Skeletal muscle tissue (tissue), 4 donors: ENCODE measurements around the gene C16orf95. TPM values are rescaled to one million over a fixed set of nuclear protein-coding genes. Genes with fewer than 3 reads are reported as not detected.

Source experiments
- H3K27ac ChIP-seq: one replicate; pipeline ENCODE4 v1.7.0; 2013; ENCODE audit warnings: mild to moderate bottlenecking, low read depth, low read length, inconsistent platforms
- H3K27me3 ChIP-seq, 3 donors: one replicate each; pipeline ENCODE4 v1.7.0; 2013; ENCODE audit warnings: low read length in 3 of 3; ENCODE audit not compliant: control insufficient read depth in 3 of 3, insufficient read depth in 3 of 3
- H3K36me3 ChIP-seq, 3 donors: one replicate each; pipeline ENCODE4 v1.7.0; 2013; ENCODE audit warnings: low read length in 3 of 3; ENCODE audit not compliant: control insufficient read depth in 3 of 3, insufficient read depth in 3 of 3
- H3K4me1 ChIP-seq, 3 donors: one replicate each; pipeline ENCODE4 v1.7.0; 2013; ENCODE audit warnings: low read length in 3 of 3, mild to moderate bottlenecking in 3 of 3; ENCODE audit not compliant: control insufficient read depth in 3 of 3, insufficient read depth in 3 of 3
- H3K4me3 ChIP-seq, 3 donors: one replicate each; pipeline ENCODE4 v1.7.0; 2013; ENCODE audit warnings: low read length in 3 of 3
- H3K9ac ChIP-seq, 3 donors: one replicate each; pipeline ENCODE4 v1.7.0; 2013; ENCODE audit warnings: low read length in 3 of 3, mild to moderate bottlenecking in 3 of 3, moderate library complexity in 2 of 3, low read depth in 1 of 3
- H3K9me3 ChIP-seq, 3 donors: one replicate each; pipeline ENCODE4 v1.7.0; 2013; ENCODE audit warnings: low read length in 3 of 3; ENCODE audit not compliant: control insufficient read depth in 3 of 3
- total RNA-seq: library from RNA; depleted of rRNA; stranded (reverse); fragments of >200 nt; gene quantifications from one replicate; pipeline ENCODE4 v1.2.3, GENCODE V29; 2014
- donor health status: Osteomylitis.

Gene C16orf95
- total RNA-seq, 1 donor from 2014 or later = 2.6 TPM

DNA sequence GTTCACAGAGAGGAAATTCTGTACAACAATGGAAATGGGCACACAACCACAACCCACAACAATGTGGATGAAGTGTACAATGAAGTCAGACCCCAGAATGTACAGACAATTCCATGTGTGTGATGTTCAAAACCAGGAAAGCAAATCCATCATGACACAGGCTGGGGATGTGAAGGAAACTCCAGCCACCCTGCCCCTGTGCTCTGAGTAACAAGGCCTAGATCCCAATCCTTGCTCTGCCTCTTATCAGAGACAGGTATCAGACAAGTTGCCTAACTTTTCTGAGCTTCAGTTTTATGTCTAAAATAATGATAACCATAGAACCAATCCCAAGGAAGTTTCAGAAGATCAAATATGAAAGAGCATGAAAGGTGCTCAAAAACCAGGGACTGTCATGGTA lies 1.8 kb upstream of the C16orf95 start:
- H3K36me3 ChIP-seq = peaks cover 0 to 10% (median 0%) of the 10 kb centered on the region in 3 donors

DNA sequence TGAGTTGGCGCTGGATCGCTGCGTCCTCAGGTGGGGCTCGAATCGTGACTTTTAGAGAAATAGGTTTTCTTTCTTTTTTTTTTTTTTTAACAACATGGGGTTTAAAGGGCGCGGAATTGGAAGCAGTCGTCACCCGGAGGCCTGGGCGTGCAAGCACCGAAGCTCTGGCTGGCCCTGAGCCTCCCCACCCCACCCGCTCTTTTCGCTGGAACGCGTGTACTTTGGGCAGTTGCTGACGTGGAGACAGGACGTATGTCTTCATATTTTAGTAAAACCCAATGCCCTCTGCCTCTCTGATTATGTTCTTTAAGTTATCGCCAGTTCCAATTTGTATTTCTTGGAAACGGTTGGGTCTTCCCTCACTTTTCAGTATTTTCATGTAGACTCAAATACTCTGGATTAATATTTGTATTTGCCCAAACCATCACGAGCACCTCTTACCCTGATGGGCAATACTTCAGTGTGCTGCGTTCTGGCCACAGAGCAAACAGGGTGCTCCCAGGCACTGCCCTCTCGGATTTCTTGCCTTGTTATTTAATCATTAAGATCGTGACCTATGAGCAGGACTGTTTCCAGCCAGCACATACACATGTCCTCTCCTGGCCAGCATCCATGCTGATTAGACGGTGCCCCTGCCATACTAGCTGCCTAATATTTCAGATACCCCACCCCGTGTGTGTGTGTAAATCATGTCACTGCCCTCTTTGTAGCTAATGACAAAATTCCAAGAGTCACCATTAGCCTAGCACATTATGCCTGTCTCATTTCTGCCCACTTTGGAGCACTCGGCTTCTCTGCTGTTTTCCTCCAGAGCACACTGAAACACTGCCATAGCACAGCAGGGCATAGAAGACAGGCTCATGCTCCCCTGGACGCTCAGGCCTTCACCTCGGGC lies 805 bp upstream of the C16orf95 start:
- H3K4me1 ChIP-seq = peaks cover 16 to 38% (median 18%) of the 10 kb centered on the region in 3 donors
- H3K27me3 ChIP-seq = no peaks in the 10 kb centered on the region
- H3K9me3 ChIP-seq = no peaks in the 10 kb centered on the region
- peaks cover 0 to 8% (median 0%) of the 10 kb centered on the region in 3 donors for H3K36me3 ChIP-seq
- H3K27ac ChIP-seq = peak overlapping the region; percentile 87
- peak overlapping the region; percentile 97 to 99 (median 99) for H3K9ac ChIP-seq
- peak overlapping the region; percentile 88 to 95 (median 91) for H3K4me3 ChIP-seq

More for the DNA sequence above, 1.8 kb upstream of the C16orf95 start:
- H3K27me3 ChIP-seq = no peaks in the 10 kb centered on the region
- H3K27ac ChIP-seq = no peak overlapping the region
- peaks cover 16 to 42% (median 18%) of the 10 kb centered on the region in 3 donors for H3K4me1 ChIP-seq
- no peaks in the 10 kb centered on the region for H3K9me3 ChIP-seq
- peak overlapping the region in 1 of 3 donors; percentile 10 for H3K9ac ChIP-seq
- no peak overlapping the region for H3K4me3 ChIP-seq

DNA sequence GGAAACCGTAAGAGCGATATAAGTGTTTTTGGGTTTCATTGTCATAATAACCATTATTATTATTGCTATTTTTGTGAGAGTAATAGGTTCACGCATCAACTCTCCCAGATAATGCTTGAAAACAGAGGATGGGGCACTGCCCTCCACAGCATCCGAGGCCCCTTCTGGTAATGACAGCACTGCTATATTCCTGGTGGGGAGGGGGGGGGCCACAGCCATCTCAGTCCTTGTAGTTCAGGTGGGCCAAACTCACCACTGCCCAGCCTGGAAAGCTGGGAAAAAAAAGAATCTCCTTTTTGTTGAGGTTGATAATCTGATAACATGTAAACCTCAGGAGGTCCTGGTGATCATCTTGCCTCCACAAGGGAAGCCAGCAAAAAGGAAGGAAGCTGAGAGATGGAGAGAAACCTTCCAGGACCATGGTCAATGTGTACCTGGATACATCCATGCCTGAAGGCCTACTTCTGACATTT lies 706 bp downstream of the C16orf95 start:
- Histone ChIP-seq H3K27me3 (no peaks in the 10 kb centered on the region), H3K9ac (peak overlapping the region; percentile 97 to 99 (median 99)), H3K9me3 (no peaks in the 10 kb centered on the region), H3K4me3 (peak overlapping the region; percentile 88 to 95 (median 91)), H3K27ac (peak overlapping the region; percentile 87), H3K36me3 (peaks cover 0 to 6% (median 0%) of the 10 kb centered on the region in 3 donors), H3K4me1 (peaks cover 16 to 38% (median 18%) of the 10 kb centered on the region in 3 donors)

GRCh38 chr16:87314990-87315420 lies 2.2 kb downstream of the C16orf95 start:
- Histone ChIP-seq H3K4me1 (peaks cover 16 to 32% (median 18%) of the 10 kb centered on the region in 3 donors), H3K27me3 (no peaks in the 10 kb centered on the region), H3K27ac (no peak overlapping the region), H3K36me3 (peaks cover 0 to 4% (median 0%) of the 10 kb centered on the region in 3 donors), H3K9ac (peak overlapping the region in 1 of 3 donors; percentile 16), H3K9me3 (no peaks in the 10 kb centered on the region), H3K4me3 (no peak overlapping the region)

DNA sequence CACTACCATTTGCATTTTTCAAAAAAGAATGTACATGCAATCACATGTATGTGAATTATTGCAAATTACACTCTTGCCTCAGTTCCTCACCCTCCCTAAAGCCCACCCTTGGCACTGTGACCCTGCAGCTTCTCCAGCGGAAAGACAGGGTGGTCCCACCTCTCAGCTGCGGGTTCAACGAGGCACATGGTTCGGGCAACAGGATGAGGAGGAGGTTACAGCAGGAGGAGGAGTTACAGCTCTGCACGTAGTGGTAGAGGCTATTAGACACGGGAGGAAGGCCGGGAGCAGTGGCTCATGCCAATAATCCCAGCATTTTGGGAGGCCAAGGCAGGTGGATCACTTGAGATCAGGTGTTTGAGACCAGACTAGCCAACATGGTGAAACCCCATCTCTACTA lies 5.2 kb downstream of the C16orf95 start:
- H3K4me3 ChIP-seq = no peak overlapping the region
- peaks cover 7 to 18% (median 8%) of the 10 kb centered on the region in 3 donors for H3K4me1 ChIP-seq
- H3K27ac ChIP-seq = no peak overlapping the region
- H3K9me3 ChIP-seq = peaks cover 0 to 2% (median 0%) of the 10 kb centered on the region in 3 donors
- no peaks in the 10 kb centered on the region for H3K27me3 ChIP-seq
- H3K9ac ChIP-seq = no peak overlapping the region
- H3K36me3 ChIP-seq = peaks cover 0 to 3% (median 0%) of the 10 kb centered on the region in 3 donors

DNA sequence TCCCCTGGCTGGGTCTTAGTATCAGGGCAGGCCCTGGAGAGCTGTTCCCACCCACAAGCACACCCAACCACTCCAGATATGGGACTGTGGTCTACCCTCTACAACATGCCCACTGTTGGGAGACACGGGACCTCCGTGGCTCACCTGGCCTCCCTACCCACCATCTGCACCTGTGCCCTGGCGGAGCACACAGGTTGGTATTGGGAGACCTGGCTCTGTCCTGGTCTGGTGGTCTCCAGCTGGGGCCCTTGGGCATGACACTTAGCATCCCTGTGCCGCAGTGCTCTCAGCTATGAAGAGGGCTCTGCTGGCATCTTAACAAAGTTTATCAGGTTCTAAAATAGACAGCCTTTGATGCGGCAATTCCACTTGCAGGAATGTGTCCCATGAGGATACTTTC lies 5.8 kb downstream of the C16orf95 start:
- Histone ChIP-seq H3K9ac (no peak overlapping the region), H3K4me3 (no peak overlapping the region), H3K27me3 (no peaks in the 10 kb centered on the region), H3K27ac (no peak overlapping the region), H3K4me1 (peaks cover 4 to 14% (median 4%) of the 10 kb centered on the region in 3 donors), H3K36me3 (peaks cover 0 to 3% (median 0%) of the 10 kb centered on the region in 3 donors), H3K9me3 (peaks cover 0 to 2% (median 0%) of the 10 kb centered on the region in 3 donors)

DNA sequence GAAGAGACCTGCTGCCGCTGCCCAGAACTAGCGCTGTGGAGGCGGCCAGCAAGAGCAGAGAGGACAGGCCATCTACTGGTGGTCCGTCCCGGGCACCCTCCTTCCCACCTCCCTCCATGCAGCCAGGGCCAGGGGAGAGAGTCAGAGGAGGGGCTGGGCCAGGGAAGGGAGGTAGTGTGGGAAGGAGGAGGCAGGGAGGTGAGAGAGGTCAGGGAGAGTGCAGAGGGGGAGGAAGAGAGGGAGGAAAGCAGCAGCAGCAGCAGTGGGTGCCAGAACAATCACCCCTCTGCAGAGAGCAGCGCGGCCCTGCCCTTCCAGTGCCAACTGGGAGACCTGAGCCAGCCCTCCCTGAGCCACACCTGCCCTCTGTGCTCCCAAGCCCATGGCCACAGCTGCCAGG lies 6.6 kb downstream of the C16orf95 start:
- Histone ChIP-seq H3K27ac (no peak overlapping the region), H3K4me3 (no peak overlapping the region), H3K36me3 (peaks cover 0 to 3% (median 0%) of the 10 kb centered on the region in 3 donors)

DNA sequence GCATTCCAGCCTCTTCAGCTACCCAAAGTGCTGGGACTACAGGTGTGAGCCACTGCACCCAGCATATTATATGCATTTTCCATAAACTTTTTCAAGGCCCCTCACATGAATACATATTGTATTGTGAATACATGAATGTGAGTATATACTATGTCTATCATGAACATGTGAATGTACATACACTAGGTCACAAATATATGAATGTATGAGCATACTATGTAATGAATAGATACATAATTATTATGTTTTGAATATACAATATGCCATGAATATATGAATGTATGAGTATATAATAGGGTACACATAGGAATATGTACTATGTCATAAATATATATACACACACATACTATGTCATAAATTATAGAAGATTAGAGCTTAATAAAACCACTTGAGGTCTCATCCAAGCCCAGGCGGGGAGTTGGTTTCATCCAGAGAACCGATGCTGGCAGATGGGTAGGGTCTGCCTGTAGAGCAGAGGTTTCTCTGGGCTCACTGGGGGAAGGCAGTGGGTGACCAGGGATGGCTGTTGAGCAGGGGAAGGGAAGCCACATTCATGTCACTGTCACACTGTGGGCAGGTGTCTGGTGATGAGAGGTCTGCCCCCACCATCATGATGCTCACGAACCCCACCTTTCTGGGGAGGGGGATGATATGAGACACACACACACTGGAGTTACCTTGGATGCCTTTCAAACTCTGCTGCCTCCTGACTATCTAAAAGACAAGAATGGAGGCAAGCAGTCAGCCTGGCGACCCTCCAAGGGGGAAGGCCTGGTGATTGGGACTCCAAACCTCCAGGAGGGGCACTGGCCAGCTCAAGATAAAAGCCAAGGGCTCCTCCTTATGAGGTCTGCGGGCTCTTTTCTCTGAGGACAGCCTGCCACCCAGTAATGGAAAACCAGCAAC lies 7.3 kb downstream of the C16orf95 start:
- Histone ChIP-seq H3K4me1 (no peaks in the 10 kb centered on the region), H3K27ac (no peak overlapping the region), H3K4me3 (no peak overlapping the region), H3K27me3 (no peaks in the 10 kb centered on the region), H3K9ac (no peak overlapping the region), H3K36me3 (peaks cover 0 to 3% (median 0%) of the 10 kb centered on the region in 3 donors), H3K9me3 (peaks cover 0 to 2% (median 0%) of the 10 kb centered on the region in 3 donors)

More for the DNA sequence above, 6.6 kb downstream of the C16orf95 start:
- H3K4me1 ChIP-seq = peaks cover 0 to 6% (median 0%) of the 10 kb centered on the region in 3 donors
- H3K9me3 ChIP-seq = peaks cover 0 to 2% (median 0%) of the 10 kb centered on the region in 3 donors
- H3K27me3 ChIP-seq = no peaks in the 10 kb centered on the region
- no peak overlapping the region for H3K9ac ChIP-seq

GRCh38 chr16:87308826-87309225 lies 8.4 kb downstream of the C16orf95 start:
- Histone ChIP-seq H3K4me3 (no peak overlapping the region), H3K27ac (no peak overlapping the region), H3K4me1 (no peaks in the 10 kb centered on the region), H3K36me3 (peaks cover 0 to 3% (median 0%) of the 10 kb centered on the region in 3 donors), H3K9ac (no peak overlapping the region), H3K27me3 (no peaks in the 10 kb centered on the region), H3K9me3 (peaks cover 0 to 2% (median 0%) of the 10 kb centered on the region in 3 donors)
